Immature natural killer cell (primary cell): ENCODE results near the gene HGF. TPM values are rescaled to one million over a fixed set of nuclear protein-coding genes. Genes with fewer than 3 reads are reported as not detected.
"Not testable (repeated sequence)": the region's sequence is repeated elsewhere in the genome, so short reads cannot be mapped to it uniquely, and the experiment has no call there.

Experiments
- DNase-seq, 3 donors: peaks; one replicate each; pipeline ENCODE4 v3.0.0; 2022; ENCODE audit warnings: mixed read lengths in 1 of 3
- H3K27ac Mint-ChIP-seq, 6 donors: one replicate each; pipeline ENCODE4 v1.8.0; 2020; ENCODE audit warnings: mixed read lengths in 6 of 6, mild to moderate bottlenecking in 5 of 6, inconsistent platforms in 4 of 6, moderate library complexity in 3 of 6
- H3K27me3 Mint-ChIP-seq, 3 donors: one replicate each; pipeline ENCODE4 v1.8.0; 2020 to 2021; ENCODE audit warnings: low read depth in 3 of 3, mild to moderate bottlenecking in 3 of 3, mixed read lengths in 3 of 3, moderate library complexity in 3 of 3, inconsistent platforms in 1 of 3
- H3K36me3 Mint-ChIP-seq, 3 donors: one replicate each; pipeline ENCODE4 v1.8.0; 2020; ENCODE audit warnings: mixed read lengths in 3 of 3, inconsistent platforms in 2 of 3, mild to moderate bottlenecking in 2 of 3
- H3K4me1 Mint-ChIP-seq, 2 donors: one replicate each; pipeline ENCODE4 v1.8.0; 2020; ENCODE audit warnings: inconsistent platforms in 2 of 2, mild to moderate bottlenecking in 2 of 2, mixed read lengths in 2 of 2, moderate library complexity in 1 of 2
- H3K4me3 Mint-ChIP-seq, 5 donors: one replicate each; pipeline ENCODE4 v1.8.0; 2020; ENCODE audit warnings: mild to moderate bottlenecking in 5 of 5, mixed read lengths in 5 of 5, inconsistent platforms in 3 of 5, moderate library complexity in 3 of 5
- H3K9me3 Mint-ChIP-seq, 6 donors: one replicate each; pipeline ENCODE4 v1.8.0; 2020; ENCODE audit warnings: mild to moderate bottlenecking in 6 of 6, mixed read lengths in 6 of 6, inconsistent platforms in 4 of 6, moderate library complexity in 3 of 6
- polyA plus RNA-seq, 3 donors: library from polyadenylated mRNA; unstranded; fragments of 300-500 nt; fragmentation: Illumina TruSeq; gene quantifications; one replicate each; pipeline ENCODE4 v1.2.3, GENCODE V29; 2021

Gene HGF
- not detected for polyA plus RNA-seq

- H3K27me3 Mint-ChIP-seq, result peaks cover 0 to 1% (median 0%) of the 10 kb centered on the region in 3 donors
- peaks cover 0 to 3% (median 0%) of the 10 kb centered on the region in 3 donors for H3K36me3 Mint-ChIP-seq
- no peak within 1 kb of the TSS for H3K27ac Mint-ChIP-seq
- H3K9me3 Mint-ChIP-seq, result peaks cover 0 to 38% (median 17%) of the 10 kb centered on the region in 6 donors
- no peak for DNase-seq
- peak within 1 kb of the TSS; percentile 23 to 56 (median 50) for H3K4me3 Mint-ChIP-seq
- H3K4me1 Mint-ChIP-seq, result peaks cover 0 to 10% of the 10 kb centered on the region in 2 donors
These were observed at the start of gene HGF for GRCh38 chr7:81769891-81770727. TSS of gene HGF (minus strand) at chr7:81770047. CDS start at chr7:81769971, 76 bp downstream.

GRCh38 chr7:81816312-81816711 lies 46.5 kb upstream of the HGF start:
- no peak overlapping the region for H3K4me3 Mint-ChIP-seq

DNA sequence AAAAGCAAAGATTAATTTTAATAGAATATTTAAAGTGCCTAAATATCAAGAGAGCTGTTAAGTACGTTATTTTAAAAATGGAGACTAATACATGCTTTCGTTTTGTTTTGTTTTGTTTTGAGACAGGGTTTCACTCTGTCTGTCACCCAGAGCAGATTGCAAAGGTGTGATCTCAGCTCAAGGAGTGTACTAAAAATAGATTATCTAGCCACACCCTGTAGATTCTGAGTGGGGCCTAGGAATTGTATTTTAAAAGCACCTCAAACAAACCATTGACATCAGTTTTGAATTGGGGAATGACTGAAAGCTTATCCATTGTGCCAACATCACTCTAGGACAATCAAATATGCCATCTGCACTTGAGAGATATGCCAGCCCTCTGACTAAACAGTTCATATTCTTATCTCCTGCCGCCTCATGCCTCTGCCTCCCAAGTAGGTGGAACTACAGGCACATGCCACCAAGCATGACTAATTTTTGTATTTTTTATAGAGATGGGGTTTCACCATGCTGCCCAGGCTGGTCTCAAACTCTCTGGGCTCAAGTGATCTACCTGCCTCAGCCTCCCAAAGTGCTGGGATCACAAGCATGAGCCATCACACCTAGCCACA lies 43.1 kb upstream of the HGF start:
- not testable (repeated sequence) for H3K27ac Mint-ChIP-seq, H3K36me3 Mint-ChIP-seq, H3K4me1 Mint-ChIP-seq, DNase-seq, H3K27me3 Mint-ChIP-seq, H3K4me3 Mint-ChIP-seq
- peaks cover 2 to 47% (median 7%) of the 10 kb centered on the region in 6 donors for H3K9me3 Mint-ChIP-seq

More at GRCh38 chr7:81816312-81816711, 46.5 kb upstream of the HGF start:
- Mint-ChIP-seq H3K27me3 (no peaks in the 10 kb centered on the region), H3K9me3 (peaks cover 2 to 27% (median 8%) of the 10 kb centered on the region in 6 donors), H3K4me1 (no peaks in the 10 kb centered on the region), H3K27ac (no peak overlapping the region), H3K36me3 (peaks cover 0 to 4% (median 0%) of the 10 kb centered on the region in 3 donors)
- no peak for DNase-seq

GRCh38 chr7:81811956-81812865 lies 42.4 kb upstream of the HGF start:
- Mint-ChIP-seq H3K4me3 (no peak overlapping the region), H3K36me3 (peaks cover 0 to 4% (median 0%) of the 10 kb centered on the region in 3 donors), H3K9me3 (peaks cover 2 to 47% (median 8%) of the 10 kb centered on the region in 6 donors), H3K27me3 (no peaks in the 10 kb centered on the region), H3K27ac (no peak overlapping the region), H3K4me1 (no peaks in the 10 kb centered on the region)
- DNase-seq, result no peak

DNA sequence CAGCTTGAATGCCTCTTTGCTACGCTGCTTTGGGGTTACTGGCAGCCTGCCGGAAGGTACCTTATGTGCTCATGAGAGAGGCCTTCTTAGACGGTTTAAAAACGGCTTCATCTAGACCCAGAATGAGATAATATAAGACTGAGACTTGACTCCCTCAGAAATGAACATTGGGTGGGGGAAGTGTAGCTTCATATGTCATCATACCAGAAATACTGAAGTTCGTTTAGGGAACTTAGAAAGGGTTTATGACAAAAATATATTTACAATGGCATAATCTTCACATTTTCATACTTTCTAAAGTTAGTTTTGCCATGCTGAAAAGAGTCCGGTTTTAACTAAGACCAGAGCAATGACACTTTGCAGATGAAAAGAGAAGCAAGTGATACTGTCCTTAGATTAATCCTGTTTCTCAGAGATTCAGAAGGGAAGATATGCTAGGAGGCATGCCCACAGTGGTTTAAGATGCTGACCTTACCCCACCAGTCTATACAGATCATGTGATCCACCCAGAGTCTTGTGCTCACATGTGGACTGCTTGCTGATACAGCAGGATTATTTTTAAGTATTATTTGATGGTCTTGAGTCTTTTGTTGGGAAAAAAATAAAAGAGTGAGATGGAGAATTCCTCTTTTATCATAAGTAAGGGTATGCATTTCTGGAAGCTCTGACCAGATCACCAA lies 40.8 kb upstream of the HGF start:
- Mint-ChIP-seq H3K4me1 (no peaks in the 10 kb centered on the region), H3K36me3 (peaks cover 0 to 4% (median 0%) of the 10 kb centered on the region in 3 donors), H3K27me3 (no peaks in the 10 kb centered on the region), H3K4me3 (no peak overlapping the region), H3K27ac (no peak overlapping the region), H3K9me3 (peaks cover 0 to 37% (median 9%) of the 10 kb centered on the region in 6 donors)
- DNase-seq, result no peak

DNA sequence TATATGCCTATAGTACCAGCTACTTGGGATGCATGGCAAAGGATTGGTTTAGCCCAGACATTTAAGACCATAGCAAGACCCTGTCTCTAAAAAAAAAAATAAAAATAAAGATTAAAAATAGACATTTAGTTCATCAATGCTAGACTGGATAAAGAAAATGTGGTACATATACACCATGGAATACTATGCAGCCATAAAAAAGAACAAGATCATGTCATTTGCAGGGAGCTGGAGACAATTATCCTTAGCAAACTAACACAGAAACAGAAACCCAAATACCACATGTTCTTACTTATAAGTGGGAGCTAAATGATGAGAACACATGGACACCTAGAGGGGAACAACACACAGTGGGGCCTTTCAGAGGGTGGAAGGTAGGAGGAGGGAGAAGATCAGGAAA lies 38.5 kb upstream of the HGF start:
- H3K27me3 Mint-ChIP-seq, H3K27ac Mint-ChIP-seq, H3K36me3 Mint-ChIP-seq, H3K4me1 Mint-ChIP-seq, DNase-seq, H3K4me3 Mint-ChIP-seq: not testable (repeated sequence)
- H3K9me3 Mint-ChIP-seq, result peaks cover 4 to 32% (median 8%) of the 10 kb centered on the region in 6 donors

DNA sequence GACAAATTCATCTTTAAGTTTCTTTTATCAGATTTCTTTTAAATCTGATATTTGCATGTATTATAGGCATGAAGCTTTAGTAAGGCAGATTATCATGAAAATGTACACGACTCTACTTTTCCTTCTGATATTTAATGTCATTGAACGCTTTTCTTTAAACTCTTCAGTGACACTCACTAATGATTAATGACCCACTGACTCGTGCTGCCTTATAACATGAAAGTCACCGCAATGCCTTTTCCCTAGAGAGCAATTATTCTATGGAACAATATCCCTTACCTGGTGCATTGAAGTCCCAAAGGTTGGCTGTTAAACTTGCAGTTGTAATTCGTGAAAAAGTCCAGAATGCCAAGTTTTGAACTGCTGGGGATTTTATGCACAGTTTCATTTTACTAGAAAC lies 33.4 kb upstream of the HGF start:
- H3K9me3 Mint-ChIP-seq, result peaks cover 5 to 31% (median 13%) of the 10 kb centered on the region in 6 donors
- peaks cover 0 to 2% (median 2%) of the 10 kb centered on the region in 3 donors for H3K27me3 Mint-ChIP-seq
- H3K4me3 Mint-ChIP-seq, result no peak overlapping the region
- no peak overlapping the region for H3K27ac Mint-ChIP-seq
- DNase-seq, result no peak
- H3K36me3 Mint-ChIP-seq, result peaks cover 0 to 6% (median 0%) of the 10 kb centered on the region in 3 donors
- H3K4me1 Mint-ChIP-seq, result no peaks in the 10 kb centered on the region

GRCh38 chr7:81802251-81802650 lies 32.4 kb upstream of the HGF start:
- peaks cover 0 to 2% (median 2%) of the 10 kb centered on the region in 3 donors for H3K27me3 Mint-ChIP-seq
- H3K4me1 Mint-ChIP-seq, result no peaks in the 10 kb centered on the region
- H3K9me3 Mint-ChIP-seq, result peaks cover 5 to 31% (median 12%) of the 10 kb centered on the region in 6 donors

DNA sequence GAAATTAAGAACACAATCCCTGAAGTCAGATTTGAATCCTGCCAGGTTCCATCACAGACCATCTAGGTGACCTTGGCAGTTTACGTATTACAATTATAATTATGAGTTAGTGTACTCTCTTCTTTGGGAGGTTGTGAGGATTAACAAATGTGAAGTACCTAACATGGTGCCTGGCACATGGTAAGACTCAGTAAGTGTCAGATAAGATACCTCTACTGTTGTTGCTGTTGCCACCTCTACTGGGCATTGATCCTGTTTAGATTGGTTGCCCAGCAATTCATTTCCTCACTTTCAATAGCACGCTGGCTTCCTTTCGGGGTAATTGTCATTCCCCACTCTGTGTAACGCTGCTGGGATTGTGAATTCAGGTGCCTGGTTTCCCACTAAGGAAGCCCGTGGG lies 31.7 kb upstream of the HGF start:
- no peak for DNase-seq
- Mint-ChIP-seq H3K4me1 (no peaks in the 10 kb centered on the region), H3K4me3 (no peak overlapping the region), H3K9me3 (peaks cover 5 to 36% (median 12%) of the 10 kb centered on the region in 6 donors), H3K27ac (no peak overlapping the region), H3K36me3 (peaks cover 0 to 6% (median 0%) of the 10 kb centered on the region in 3 donors), H3K27me3 (peaks cover 0 to 2% (median 2%) of the 10 kb centered on the region in 3 donors)

More at GRCh38 chr7:81802251-81802650, 32.4 kb upstream of the HGF start:
- H3K27ac Mint-ChIP-seq, result no peak overlapping the region
- peaks cover 0 to 6% (median 0%) of the 10 kb centered on the region in 3 donors for H3K36me3 Mint-ChIP-seq
- H3K4me3 Mint-ChIP-seq, result no peak overlapping the region
- no peak for DNase-seq

GRCh38 chr7:81791568-81792518 lies 22.0 kb upstream of the HGF start:
- no peak overlapping the region for H3K4me3 Mint-ChIP-seq
- H3K9me3 Mint-ChIP-seq, result peaks cover 5 to 34% (median 14%) of the 10 kb centered on the region in 6 donors
- H3K27ac Mint-ChIP-seq, result no peak overlapping the region
- H3K36me3 Mint-ChIP-seq, result no peaks in the 10 kb centered on the region
- no peaks in the 10 kb centered on the region for H3K4me1 Mint-ChIP-seq
- DNase-seq, result no peak
- no peaks in the 10 kb centered on the region for H3K27me3 Mint-ChIP-seq

- Mint-ChIP-seq H3K36me3 (no peaks in the 10 kb centered on the region), H3K27me3 (no peaks in the 10 kb centered on the region), H3K4me1 (no peaks in the 10 kb centered on the region), H3K9me3 (peaks cover 5 to 28% (median 14%) of the 10 kb centered on the region in 6 donors), H3K27ac (no peak overlapping the region), H3K4me3 (no peak overlapping the region)
- DNase-seq, result no peak
These were observed 20.8 kb upstream of the HGF start for GRCh38 chr7:81790686-81791085.

GRCh38 chr7:81790120-81790500 lies 20.3 kb upstream of the HGF start:
- H3K9me3 Mint-ChIP-seq, result peaks cover 5 to 28% (median 14%) of the 10 kb centered on the region in 6 donors
- no peak for DNase-seq
- no peaks in the 10 kb centered on the region for H3K27me3 Mint-ChIP-seq
- H3K27ac Mint-ChIP-seq, result no peak overlapping the region
- H3K4me3 Mint-ChIP-seq, result no peak overlapping the region
- no peaks in the 10 kb centered on the region for H3K36me3 Mint-ChIP-seq
- no peaks in the 10 kb centered on the region for H3K4me1 Mint-ChIP-seq
